Measurements from ENCODE around the gene VPS13D.

The VPS13D gene

GRCh38 chr1:12284486-12284885 lies 54.7 kb downstream of the VPS13D start:
- no peak for DNase-seq (ENCODE audit: low read depth)
- no peak for TF ChIP-seq CTCF (IDR thresholded peaks at IDR 0.05; ENCODE audit: control insufficient read depth, extremely low read depth, insufficient read depth)

GRCh38 chr1:12285496-12286143 lies 55.8 kb downstream of the VPS13D start:
- DNase-seq (ENCODE audit: low read depth) = no peak
- TF ChIP-seq CTCF (IDR thresholded peaks at IDR 0.05; ENCODE audit: control insufficient read depth, extremely low read depth, insufficient read depth) = no peak
- H3K4me3 ChIP-seq (ENCODE audit: low read depth, low read length) = no peak overlapping the region

More at GRCh38 chr1:12284486-12284885, 54.7 kb downstream of the VPS13D start:
- H3K4me3 ChIP-seq (ENCODE audit: low read depth, low read length) = no peak overlapping the region

GRCh38 chr1:12287869-12288268 lies 58.0 kb downstream of the VPS13D start:
- H3K4me3 ChIP-seq (ENCODE audit: low read depth, low read length) = no peak overlapping the region
- DNase-seq (ENCODE audit: low read depth) = no peak
- TF ChIP-seq CTCF (IDR thresholded peaks at IDR 0.05; ENCODE audit: control insufficient read depth, extremely low read depth, insufficient read depth) = no peak

- no peak for DNase-seq (ENCODE audit: low read depth)
- H3K4me3 ChIP-seq (ENCODE audit: low read depth, low read length) = no peak overlapping the region
- TF ChIP-seq CTCF (IDR thresholded peaks at IDR 0.05; ENCODE audit: control insufficient read depth, extremely low read depth, insufficient read depth) = no peak
Measured at GRCh38 chr1:12290828-12291227, 61.0 kb downstream of the VPS13D start.

GRCh38 chr1:12293416-12293815 lies 63.6 kb downstream of the VPS13D start:
- H3K4me3 ChIP-seq (ENCODE audit: low read depth, low read length) = no peak overlapping the region
- no peak for TF ChIP-seq CTCF (IDR thresholded peaks at IDR 0.05; ENCODE audit: control insufficient read depth, extremely low read depth, insufficient read depth)
- DNase-seq (ENCODE audit: low read depth) = no peak

- DNase-seq (ENCODE audit: low read depth) = no peak
- no peak overlapping the region for H3K4me3 ChIP-seq (ENCODE audit: low read depth, low read length)
- no peak for TF ChIP-seq CTCF (IDR thresholded peaks at IDR 0.05; ENCODE audit: control insufficient read depth, extremely low read depth, insufficient read depth)
Measured at GRCh38 chr1:12294076-12294475, 64.2 kb downstream of the VPS13D start.

GRCh38 chr1:12296016-12296415 lies 66.2 kb downstream of the VPS13D start:
- H3K4me3 ChIP-seq (ENCODE audit: low read depth, low read length) = no peak overlapping the region
- no peak for TF ChIP-seq CTCF (IDR thresholded peaks at IDR 0.05; ENCODE audit: control insufficient read depth, extremely low read depth, insufficient read depth)
- no peak for DNase-seq (ENCODE audit: low read depth)

All from LNCaP clone FGC (cell line).